ENCODE measurements around the gene SYCE1. TPM values are rescaled to one million over a fixed set of nuclear protein-coding genes. Genes with fewer than 3 reads are reported as not detected.
"Not testable (repeated sequence)": the region's sequence is repeated elsewhere in the genome, so short reads cannot be mapped to it uniquely, and the experiment has no call there.

Gene SYCE1
- 1 to 10 TPM in 1 of 4 donors, not detected in 3; 7.5 TPM for total RNA-seq

- Histone ChIP-seq H3K4me1 (no peaks in the 10 kb centered on the region), H3K4me3 (peak within 1 kb of the TSS in 1 of 4 donors; percentile 30), H3K27me3 (no peaks in the 10 kb centered on the region), H3K36me3 (no peaks in the 10 kb centered on the region), H3K27ac (peak within 1 kb of the TSS in 1 of 4 donors; percentile 53), H3K9me3 (peaks cover 0 to 9% (median 0%) of the 10 kb centered on the region in 4 donors)
- DNase-seq: no peak
- TF ChIP-seq CTCF (IDR thresholded peaks at IDR 0.05) (peak in 1 of 6 experiments; percentile 27), POLR2A (IDR thresholded peaks at IDR 0.05) (no peak)
These were observed at the start of gene SYCE1 for GRCh38 chr10:133565441-133566294. Gene SYCE1 (minus strand): TSS chr10:133565583. CDS start chr10:133565529, 54 bp downstream.

- TF ChIP-seq CTCF (IDR thresholded peaks at IDR 0.05) (no peak), POLR2A (IDR thresholded peaks at IDR 0.05) (no peak)
- DNase-seq: no peak
- no peaks in the 10 kb centered on the region for H3K36me3 ChIP-seq
These were observed 49.6 kb upstream of the SYCE1 start for GRCh38 chr10:133614830-133615580.

GRCh38 chr10:133613699-133614098 lies 48.3 kb upstream of the SYCE1 start:
- no peaks in the 10 kb centered on the region for H3K9me3 ChIP-seq
- no peak for TF ChIP-seq POLR2A (IDR thresholded peaks at IDR 0.05)
- H3K4me1 ChIP-seq: no peaks in the 10 kb centered on the region
- H3K27me3 ChIP-seq: no peaks in the 10 kb centered on the region
- H3K36me3 ChIP-seq: no peaks in the 10 kb centered on the region
- DNase-seq: no peak
- no peak overlapping the region for H3K4me3 ChIP-seq
- no peak overlapping the region for H3K27ac ChIP-seq

More at GRCh38 chr10:133614830-133615580, 49.6 kb upstream of the SYCE1 start:
- Histone ChIP-seq H3K27ac (no peak overlapping the region), H3K9me3 (no peaks in the 10 kb centered on the region), H3K4me1 (no peaks in the 10 kb centered on the region), H3K27me3 (no peaks in the 10 kb centered on the region), H3K4me3 (no peak overlapping the region)

- Histone ChIP-seq H3K27ac (no peak overlapping the region), H3K9me3 (no peaks in the 10 kb centered on the region), H3K4me1 (no peaks in the 10 kb centered on the region), H3K4me3 (no peak overlapping the region), H3K27me3 (no peaks in the 10 kb centered on the region), H3K36me3 (no peaks in the 10 kb centered on the region)
- DNase-seq: no peak
- TF ChIP-seq CTCF (IDR thresholded peaks at IDR 0.05) (no peak), POLR2A (IDR thresholded peaks at IDR 0.05) (no peak)
These were observed 45.7 kb upstream of the SYCE1 start for GRCh38 chr10:133611079-133611478.

- no peaks in the 10 kb centered on the region for H3K27me3 ChIP-seq
- no peaks in the 10 kb centered on the region for H3K36me3 ChIP-seq
- H3K4me1 ChIP-seq: no peaks in the 10 kb centered on the region
- peak in 4 of 6 experiments; percentile 28 to 49 (median 42) for TF ChIP-seq CTCF (IDR thresholded peaks at IDR 0.05)
- TF ChIP-seq POLR2A (IDR thresholded peaks at IDR 0.05): no peak
- H3K9me3 ChIP-seq: no peaks in the 10 kb centered on the region
- H3K4me3 ChIP-seq: no peak overlapping the region
- DNase-seq: no peak
- no peak overlapping the region for H3K27ac ChIP-seq
These were observed 43.5 kb upstream of the SYCE1 start for GRCh38 chr10:133608855-133609254.

GRCh38 chr10:133603434-133603833 lies 38.1 kb upstream of the SYCE1 start:
- not testable (repeated sequence) for H3K4me3 ChIP-seq, H3K27me3 ChIP-seq

More at GRCh38 chr10:133603434-133603833, 38.1 kb upstream of the SYCE1 start:
- H3K4me1 ChIP-seq, H3K36me3 ChIP-seq, H3K27ac ChIP-seq, DNase-seq, H3K9me3 ChIP-seq: not testable (repeated sequence)
